Prostate gland (tissue), 2 donors: Measurements from ENCODE around the gene BCAP31.
"Not testable (repeated sequence)": the region's sequence is repeated elsewhere in the genome, so short reads cannot be mapped to it uniquely, and the experiment has no call there.

Experiments used
- POLR2A ChIP-seq: fragments of 450-650 bp; IDR thresholded peaks from one replicate; pipeline ENCODE4 v1.6.1; 2016; ENCODE audit warnings: antibody characterized with exemption, mild to moderate bottlenecking
- POLR2AphosphoS5 ChIP-seq: sonication (generic); formaldehyde crosslinking; IDR thresholded peaks from one replicate; pipeline ENCODE4 v1.6.1; 2017; ENCODE audit warnings: antibody characterized with exemption
- TF ChIP-seq, protein P1 (sequence below), 4 experiments: fragments of 200-600 bp in 2 of 4; fragments of 450-650 bp in 2 of 4; sonication (generic) in 2 of 4; IDR thresholded peaks; 1 replicate in 3 of 4; 2 replicates in 1 of 4; pipeline ENCODE4 v1.5.1; 2016 to 2019; ENCODE audit warnings: antibody characterized with exemption in 4 of 4, mild to moderate bottlenecking in 2 of 4, moderate library complexity in 2 of 4

DNA sequence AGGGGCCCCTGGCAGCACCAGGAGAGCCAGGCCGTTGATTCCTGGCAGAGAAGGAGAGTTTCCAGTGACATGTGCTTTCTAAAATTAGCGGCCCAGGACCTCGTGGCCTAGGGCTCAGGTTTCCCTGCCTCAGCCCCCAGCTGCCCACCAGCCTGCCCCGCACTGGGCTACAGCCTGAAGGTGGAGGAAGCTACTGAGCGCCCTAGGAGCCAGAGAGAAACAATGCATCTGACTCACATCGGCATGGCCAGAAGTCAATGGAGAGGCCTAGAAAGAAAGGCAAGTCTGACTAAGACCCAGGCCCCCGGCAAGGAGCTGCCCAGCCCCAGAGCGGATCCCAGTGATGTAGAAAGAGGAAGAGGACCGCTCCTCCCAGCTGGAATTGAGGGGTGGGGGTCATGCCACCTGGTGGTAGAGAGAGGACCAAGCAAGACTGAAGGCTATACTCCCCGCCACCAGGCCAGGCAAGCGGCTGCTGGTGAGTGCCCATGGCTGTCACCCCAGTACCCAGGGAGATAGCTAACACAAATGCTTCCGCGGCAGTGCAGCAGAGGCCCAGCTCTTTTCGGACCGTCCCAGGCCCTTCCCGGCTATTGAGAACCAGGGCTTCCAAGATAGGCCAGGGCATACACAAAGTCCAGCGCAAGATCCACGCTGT is 18.7 kb downstream of the BCAP31 start:
- TF ChIP-seq, protein P1, sequence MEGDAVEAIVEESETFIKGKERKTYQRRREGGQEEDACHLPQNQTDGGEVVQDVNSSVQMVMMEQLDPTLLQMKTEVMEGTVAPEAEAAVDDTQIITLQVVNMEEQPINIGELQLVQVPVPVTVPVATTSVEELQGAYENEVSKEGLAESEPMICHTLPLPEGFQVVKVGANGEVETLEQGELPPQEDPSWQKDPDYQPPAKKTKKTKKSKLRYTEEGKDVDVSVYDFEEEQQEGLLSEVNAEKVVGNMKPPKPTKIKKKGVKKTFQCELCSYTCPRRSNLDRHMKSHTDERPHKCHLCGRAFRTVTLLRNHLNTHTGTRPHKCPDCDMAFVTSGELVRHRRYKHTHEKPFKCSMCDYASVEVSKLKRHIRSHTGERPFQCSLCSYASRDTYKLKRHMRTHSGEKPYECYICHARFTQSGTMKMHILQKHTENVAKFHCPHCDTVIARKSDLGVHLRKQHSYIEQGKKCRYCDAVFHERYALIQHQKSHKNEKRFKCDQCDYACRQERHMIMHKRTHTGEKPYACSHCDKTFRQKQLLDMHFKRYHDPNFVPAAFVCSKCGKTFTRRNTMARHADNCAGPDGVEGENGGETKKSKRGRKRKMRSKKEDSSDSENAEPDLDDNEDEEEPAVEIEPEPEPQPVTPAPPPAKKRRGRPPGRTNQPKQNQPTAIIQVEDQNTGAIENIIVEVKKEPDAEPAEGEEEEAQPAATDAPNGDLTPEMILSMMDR (IDR thresholded peaks at IDR 0.05): not testable (repeated sequence)
- not testable (repeated sequence) for TF ChIP-seq POLR2AphosphoS5, POLR2A
